NCI-H82 (cell line): ENCODE data around the gene ZNF862.

ENCODE experiments used
- DNase-seq: peaks from one replicate; lab custom pipeline; 2025; lab: John Stamatoyannopoulos, UW

ZNF862 gene

DNA sequence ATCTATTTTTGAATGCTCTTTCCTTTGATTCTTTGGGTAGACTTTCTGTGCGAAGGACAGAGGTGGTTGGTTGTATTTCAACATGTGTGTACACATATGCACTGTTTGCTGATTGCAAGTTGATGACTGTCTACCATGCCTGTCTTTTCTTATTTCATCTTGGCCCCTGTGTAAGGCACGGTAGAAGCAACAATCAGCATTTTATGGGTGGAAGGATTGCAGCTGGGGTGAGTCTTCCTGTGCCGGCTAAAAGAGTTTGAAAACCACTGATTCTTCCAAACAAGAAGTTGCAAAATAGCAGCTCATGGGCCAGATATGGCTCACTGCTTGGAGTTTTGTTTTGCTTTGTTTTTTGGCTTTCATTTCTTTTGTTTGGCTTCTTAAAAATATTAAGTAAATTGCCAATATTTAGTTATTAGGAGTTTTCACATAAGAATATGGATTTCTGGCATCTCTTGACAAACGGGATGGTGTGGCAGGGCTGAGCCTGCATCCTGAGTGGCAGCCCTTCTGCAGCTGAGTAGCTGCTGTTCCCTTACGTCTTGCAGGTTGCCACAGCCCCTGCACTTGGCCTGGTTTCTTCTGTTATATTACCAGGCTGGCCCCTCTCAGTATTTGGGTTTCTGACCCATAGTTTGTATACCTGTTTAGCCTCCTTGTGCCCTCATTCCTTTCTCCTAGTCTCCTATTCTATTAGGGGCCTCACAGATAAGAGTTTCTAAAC is 7.2 kb downstream of the ZNF862 start:
- DNase-seq = no peak

DNA sequence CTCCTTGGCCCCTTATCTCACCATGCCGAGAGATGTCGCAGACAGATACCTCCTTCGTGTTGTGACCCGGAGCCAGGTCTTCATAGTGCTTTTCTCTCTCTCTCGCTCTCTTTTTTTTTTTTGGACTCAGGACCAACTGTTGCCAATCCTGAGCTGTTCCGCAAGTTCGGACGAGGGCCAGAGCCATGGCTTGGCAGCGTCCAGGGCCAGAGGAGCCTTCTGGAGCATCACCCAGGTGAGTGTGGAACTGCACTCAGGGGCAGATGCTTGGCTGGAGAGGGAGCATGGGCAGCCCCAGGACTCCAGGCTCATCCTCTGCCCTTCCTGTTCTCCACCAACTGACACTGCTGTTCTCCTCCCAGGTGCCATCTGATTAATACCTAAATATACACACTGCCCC is 7.8 kb downstream of the ZNF862 start:
- no peak for DNase-seq

DNA sequence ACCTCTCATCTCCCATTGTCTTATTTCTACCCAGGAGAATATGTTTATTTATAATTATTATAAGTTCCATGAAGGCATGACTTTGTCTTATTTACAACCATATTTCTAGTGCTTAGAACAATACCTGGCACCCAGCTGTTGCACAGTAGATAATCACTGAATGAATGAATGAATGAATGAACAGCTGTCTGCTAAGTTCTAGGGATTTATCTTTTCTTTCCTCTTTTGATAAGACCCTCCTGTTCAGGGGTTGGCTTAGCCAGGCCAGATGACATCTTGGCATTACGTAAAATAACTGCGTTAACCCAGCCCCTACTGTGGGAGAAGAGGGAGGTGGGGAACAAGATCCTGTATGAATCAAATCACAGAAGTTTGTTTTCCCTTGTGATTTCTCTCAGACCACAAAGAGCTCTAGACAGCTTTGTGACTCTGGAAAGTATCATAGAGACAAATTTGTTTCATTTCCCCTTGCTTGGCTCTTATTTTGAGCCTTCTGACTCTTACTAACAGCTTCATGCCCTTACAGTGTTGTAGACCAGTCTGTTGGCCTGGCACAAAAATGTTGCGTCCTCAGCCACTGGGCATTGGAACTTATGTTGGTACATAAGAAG is 8.4 kb downstream of the ZNF862 start:
- peak; percentile 12 for DNase-seq

DNA sequence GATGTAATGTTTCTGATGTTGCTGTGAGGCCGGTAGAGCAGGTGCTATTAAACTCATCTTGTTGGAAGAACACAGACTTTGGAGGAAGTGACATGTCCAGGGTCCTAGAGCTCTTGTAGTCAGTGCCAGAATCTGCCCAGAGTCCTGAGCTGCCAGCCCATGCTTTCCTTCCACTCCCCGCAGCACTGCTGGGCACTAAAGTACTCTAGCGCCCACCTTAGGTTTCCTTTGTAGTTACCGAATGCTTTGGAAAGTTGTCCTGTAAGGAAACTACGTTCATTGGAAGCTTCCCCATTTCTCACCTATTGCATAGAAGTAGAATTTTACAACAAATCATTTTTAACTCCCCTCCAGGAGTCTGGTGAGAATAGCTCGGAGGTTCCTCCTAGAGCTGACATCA is 11.0 kb downstream of the ZNF862 start:
- peak; percentile 11 for DNase-seq

DNA sequence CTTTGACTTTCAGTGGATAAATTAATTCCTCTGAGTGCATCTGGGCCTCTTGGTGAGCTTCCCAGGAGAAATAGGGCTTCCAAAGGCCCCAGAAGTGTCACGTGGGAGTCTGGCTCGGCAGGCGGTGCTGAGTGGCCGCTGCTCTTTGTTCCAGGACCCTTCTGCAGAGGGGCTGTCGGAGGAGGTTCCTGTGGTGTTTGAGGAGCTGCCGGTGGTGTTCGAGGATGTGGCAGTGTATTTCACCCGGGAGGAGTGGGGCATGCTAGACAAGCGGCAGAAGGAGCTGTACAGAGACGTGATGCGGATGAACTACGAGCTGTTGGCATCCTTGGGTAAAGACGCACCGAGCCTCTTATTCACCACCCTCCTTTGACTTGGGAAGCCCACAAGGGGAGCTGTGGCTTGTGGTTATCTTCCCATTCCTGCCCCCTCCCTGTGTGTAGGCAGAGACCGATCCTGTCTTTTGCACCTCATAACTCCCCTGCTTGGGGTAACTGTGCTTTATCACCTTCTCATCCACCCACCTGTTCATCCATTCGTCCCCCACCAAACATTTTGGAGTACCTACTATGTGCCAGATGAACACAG is 11.9 kb downstream of the ZNF862 start:
- DNase-seq = no peak

DNA sequence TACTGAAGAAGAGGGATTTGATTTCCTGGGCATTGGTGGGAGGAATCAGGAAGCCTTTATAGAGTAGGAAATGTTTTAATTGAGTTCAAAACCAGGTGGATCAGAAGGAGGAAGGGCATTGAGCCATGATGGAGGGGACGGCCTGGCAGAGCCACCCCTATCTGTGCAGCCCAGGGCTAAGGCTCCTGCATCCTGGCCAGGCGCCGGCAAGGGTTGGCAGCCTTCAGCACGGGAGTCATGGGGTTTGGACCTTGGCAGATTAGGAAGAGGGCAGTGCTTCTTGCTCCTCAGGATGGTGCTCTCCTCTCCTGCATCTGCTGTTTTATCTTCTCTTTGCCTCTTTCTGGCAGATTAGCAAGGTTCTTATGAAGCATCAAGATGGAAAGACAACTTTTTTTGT is 12.5 kb downstream of the ZNF862 start:
- DNase-seq = no peak

DNA sequence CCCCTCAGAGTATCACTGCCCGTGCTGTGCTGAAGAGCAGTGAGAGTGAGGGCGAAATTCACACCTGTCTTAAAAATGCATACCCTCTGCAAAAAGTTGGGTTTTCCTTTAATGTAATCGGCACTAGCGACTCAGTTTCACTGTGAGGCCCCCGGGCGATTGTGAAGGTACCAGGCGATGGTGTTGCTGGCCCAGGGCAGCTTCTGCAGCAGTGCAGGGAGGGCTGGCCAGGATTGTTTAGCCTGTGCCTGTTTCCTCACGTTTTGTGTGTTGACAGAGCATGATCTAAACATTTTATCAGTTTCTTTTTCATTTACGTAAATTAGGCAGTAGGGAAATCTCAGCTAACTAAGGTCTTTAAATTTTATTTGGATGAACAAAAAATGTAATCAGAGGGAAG is 13.3 kb downstream of the ZNF862 start:
- DNase-seq = no peak

DNA sequence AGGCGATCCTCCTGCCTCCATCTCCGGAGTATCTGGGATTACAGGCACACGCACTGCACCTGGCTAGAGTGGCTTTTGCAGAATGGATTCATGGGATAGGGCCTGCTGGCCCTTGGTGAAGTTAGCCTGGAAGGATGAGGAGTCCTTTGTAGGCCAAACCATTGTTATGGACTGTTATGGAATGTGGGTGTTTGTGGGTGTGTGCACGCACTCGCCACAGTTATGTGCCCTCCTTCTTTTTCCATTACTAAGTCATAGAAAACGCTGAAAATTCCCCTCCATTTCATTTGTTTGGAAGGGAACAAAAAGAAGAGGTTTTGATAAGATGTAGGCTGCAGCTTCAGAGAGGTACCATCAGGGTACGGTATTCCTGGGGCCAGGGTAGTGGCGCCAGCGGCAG is 15.0 kb downstream of the ZNF862 start:
- no peak for DNase-seq

DNA sequence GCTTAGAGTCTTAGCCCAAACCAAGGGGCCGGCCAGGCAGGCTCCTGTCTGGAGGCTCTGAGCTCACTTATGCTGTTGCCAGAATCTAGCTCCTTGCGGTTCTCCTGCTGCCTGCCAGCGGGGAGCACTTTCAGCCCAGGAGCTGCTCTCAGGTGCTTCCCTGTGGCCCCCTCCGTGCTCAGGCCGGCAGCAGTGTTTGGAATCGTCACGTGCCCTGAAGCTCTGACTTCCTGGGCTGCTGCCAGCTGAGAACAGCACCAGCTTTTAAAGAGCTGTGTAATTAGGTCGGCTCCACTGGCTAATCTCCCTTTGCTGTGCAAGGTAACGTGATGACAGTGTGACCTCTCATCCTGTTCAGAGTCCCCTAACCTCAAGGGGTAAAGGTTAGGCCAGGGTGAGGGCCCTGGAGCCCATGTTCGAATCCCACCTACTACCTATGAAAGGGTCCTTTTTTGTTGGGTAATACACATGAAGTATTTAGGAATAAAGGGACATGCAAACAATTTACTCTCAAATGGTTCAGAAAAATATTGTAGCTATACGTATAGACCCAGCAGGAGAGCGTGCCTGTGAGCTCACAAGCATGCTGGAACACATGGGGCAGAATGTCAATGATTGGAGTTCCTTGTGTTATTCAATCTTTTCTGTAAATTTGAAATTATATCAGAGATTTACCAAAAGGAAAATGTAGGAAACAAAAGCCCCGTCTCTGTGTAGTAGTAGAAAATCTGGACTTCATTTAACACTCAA is 16.6 kb downstream of the ZNF862 start:
- DNase-seq = peak; percentile 92

DNA sequence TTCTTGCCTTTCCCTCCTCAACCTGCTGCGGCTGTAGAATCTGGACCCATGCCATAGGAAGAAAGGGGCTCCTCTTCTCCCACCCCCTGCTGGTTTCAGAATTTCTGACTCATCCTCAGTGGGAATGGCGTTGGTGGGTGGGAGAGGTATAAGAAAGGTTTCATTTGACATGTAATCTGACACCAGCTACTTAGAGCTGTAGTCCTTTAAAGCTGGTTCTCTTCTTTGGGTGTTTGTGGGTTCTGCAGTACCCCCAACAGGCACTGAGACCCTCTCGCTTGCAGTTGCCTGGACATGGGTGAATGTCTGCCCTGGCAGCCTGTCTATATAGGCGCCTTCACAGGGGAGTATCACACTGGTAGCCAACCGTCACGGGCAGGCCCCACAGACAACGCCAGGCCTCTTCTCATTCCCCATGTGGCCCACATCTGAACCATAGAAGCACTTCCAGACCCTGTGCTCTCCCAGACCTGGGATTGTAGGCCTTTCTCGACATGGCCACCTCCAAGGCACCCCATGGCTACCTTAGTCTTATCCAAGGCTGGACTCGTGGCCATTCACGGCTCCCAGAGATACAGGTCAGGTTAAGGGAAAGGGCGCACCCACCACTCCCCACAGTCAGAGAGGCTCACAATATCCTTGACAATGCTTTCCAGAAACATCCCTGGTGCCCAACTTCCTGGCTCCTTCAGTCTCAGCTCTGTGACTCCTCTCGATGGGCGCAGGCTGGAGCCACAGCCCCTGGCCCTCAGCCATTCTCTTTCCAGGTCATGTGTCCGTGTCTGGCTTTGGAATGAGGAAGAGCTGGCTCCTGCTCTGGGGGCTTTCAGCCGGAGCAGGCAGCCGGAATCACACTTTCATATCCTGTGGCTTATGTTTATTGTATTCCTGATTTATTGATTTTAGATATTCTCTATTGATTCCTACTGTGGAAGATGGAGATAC is 17.5 kb downstream of the ZNF862 start:
- DNase-seq = peak; percentile 32

DNA sequence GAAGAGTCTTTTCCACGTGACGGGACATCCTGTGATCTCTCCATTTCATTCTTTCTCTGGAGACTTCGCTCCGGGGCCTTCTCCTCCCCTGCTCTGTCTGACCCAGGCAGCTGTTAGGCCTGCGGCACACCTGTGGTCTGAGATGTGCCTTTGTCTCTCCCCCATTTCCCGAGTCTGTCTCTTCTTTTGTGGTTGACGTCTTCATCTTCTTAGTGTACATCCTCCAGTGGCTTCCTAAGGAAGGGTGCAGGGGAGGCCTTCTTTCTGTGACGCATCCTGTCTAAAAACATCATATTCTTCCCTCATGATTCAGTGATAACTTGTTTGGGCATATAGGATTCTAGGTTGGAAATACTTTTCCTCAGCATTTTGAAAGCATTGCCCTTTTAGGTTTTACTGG is 18.4 kb downstream of the ZNF862 start:
- DNase-seq = no peak

DNA sequence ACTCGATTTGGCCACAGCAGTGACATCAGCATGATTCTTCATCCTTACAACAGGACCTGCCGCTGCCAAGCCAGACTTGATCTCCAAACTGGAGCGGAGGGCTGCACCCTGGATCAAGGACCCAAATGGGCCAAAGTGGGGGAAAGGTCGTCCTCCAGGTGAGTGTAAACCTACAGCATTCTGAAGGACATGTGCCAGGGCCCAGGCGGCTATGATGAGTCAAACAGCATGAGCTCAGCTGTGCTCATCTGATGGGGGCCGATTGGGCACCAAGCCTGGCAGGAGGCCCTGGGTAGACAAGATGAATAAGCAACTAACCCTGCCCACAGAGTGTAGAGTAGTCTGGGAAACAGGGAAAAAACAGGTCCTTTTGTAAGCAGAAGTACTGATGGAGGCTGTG is 21.2 kb downstream of the ZNF862 start:
- no peak for DNase-seq

DNA sequence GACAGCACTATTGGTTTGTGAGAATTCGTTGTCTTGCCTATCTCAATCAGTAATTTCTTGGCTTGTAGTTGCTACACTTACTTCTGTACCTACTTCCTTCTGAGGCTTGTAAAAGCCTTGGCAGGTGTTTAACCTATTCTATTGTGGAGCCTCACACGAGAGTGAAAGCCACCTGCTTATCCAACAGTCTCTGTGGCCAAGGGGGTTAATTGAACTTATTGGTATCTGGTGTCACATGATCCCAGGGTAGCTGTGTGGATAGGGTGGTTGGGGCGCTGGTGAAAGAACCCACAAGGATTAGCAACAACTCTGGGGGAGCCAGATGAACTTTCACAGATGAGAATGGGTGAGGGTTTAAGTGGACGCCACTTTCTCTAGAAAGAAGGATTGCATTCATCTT is 21.7 kb downstream of the ZNF862 start:
- DNase-seq = no peak

DNA sequence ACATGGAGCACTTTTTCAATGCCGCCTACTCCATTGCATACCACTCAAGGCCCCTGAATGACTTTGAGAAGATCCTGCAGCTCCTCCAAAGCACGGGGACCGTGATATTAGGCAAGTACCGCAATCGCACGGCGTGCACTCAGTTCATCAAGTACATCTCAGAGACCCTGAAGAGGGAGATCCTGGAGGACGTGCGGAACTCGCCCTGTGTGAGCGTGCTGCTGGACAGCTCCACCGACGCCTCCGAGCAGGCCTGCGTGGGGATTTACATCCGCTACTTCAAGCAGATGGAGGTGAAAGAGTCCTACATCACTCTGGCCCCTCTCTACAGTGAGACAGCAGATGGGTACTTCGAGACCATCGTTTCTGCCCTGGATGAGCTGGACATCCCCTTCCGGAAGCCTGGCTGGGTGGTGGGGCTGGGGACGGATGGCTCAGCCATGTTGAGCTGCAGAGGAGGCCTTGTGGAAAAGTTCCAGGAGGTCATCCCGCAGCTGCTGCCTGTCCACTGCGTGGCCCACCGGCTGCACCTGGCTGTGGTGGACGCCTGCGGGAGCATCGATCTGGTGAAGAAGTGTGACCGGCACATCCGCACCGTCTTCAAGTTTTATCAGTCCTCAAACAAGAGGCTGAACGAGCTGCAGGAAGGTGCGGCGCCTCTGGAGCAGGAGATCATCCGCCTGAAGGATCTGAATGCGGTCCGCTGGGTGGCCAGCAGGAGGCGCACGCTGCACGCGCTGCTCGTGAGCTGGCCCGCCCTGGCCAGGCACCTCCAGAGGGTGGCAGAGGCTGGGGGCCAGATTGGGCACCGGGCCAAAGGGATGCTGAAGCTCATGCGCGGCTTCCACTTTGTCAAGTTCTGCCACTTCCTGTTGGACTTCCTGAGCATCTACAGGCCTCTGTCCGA is 22.9 kb downstream of the ZNF862 start:
- no peak for DNase-seq

DNA sequence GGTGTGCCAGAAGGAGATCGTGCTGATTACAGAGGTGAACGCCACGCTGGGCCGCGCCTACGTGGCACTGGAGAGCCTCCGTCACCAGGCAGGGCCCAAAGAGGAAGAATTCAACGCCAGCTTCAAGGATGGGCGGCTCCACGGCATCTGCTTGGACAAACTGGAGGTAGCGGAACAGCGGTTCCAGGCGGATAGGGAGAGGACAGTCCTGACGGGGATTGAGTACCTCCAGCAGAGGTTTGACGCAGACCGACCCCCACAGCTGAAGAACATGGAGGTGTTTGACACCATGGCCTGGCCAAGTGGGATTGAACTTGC is 23.5 kb downstream of the ZNF862 start:
- DNase-seq = no peak

DNA sequence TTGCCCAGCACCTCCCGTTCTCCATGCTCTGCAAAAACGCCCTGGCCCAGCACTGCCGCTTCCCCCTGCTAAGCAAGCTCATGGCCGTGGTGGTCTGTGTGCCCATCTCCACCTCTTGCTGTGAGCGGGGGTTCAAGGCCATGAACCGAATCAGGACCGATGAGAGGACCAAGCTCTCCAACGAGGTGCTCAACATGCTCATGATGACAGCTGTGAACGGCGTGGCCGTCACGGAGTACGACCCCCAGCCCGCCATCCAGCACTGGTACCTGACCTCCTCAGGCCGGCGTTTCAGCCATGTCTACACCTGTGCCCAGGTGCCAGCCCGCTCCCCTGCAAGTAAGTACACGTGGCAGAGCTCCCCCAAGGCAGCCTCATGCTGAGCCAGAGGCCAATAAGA is 24.0 kb downstream of the ZNF862 start:
- DNase-seq = no peak

DNA sequence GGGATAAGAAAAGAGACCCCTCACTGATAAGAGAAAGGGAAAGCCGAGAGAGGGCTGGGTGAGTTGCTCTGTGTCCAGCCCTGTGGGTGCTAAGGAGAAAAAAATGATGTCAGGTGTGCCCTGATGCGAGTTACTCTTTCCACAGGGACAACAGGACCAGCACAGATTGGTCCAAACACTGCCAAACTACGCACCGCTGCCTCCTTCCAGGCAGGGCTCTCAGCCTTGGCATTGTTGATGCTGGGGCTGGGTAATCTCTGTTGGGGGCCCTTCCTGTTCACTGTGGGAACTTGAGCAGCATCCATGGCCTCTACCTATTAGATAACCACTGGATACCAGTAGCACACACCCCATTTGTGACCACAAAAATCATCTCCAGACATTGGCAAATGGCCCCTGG is 25.3 kb downstream of the ZNF862 start:
- DNase-seq = no peak

DNA sequence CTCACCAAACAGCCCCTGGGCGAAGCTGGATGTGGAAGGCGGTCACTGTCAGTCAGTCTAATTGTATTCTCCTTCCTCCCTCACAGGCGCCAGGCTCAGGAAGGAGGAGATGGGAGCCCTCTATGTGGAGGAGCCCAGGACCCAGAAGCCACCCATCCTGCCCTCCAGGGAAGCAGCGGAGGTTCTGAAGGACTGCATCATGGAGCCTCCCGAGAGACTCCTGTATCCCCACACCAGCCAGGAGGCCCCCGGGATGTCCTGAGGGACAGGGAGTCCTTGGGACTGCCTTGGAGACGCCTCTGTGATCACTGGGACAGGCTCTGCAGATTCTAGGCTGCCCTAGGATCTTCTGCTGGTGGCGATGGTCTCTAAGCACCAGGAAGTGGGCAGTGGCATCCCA is 25.8 kb downstream of the ZNF862 start:
- no peak for DNase-seq

DNA sequence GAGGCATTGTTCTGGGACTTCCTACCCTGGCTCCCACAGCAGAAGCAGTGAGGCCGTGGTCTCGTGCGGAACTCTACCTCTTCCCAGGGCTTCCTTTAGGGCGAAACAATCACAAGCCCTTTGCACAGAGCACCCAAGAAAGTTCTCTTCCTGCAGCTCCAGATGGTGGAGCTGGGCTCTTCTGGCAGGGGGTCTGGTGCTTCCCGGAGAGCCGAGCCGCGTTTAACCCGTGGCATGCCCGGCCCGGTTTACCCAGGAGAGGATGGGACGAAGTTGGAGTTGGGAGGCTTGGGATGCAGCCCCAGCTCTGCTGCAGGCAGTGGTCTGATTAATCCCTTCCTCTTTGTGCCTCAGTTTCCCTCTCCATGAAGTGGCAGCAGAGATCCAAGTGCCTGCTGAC is 26.6 kb downstream of the ZNF862 start:
- DNase-seq = no peak

DNA sequence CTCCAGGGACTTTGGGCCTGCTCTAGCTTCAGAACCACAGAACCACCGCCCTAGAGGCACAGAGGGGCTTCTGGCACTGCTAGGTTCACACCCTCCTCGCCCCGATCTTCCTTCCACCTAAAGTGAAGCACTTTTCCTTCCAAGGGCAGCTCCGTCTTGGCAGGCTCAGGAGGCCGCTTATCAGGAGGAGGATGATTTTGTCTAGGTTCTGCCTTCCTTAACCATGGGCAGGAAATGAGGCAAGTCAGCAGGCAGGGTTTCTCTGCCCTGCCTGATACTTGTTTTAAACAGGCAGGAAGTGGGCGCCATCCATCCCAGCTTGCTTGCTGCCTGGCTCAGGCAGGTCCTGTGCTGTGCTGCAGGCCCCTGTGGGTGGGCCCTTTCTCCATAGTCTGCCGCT is 27.3 kb downstream of the ZNF862 start:
- DNase-seq = no peak
